ENCODE data around the gene TRAPPC10.

Gene TRAPPC10

DNA sequence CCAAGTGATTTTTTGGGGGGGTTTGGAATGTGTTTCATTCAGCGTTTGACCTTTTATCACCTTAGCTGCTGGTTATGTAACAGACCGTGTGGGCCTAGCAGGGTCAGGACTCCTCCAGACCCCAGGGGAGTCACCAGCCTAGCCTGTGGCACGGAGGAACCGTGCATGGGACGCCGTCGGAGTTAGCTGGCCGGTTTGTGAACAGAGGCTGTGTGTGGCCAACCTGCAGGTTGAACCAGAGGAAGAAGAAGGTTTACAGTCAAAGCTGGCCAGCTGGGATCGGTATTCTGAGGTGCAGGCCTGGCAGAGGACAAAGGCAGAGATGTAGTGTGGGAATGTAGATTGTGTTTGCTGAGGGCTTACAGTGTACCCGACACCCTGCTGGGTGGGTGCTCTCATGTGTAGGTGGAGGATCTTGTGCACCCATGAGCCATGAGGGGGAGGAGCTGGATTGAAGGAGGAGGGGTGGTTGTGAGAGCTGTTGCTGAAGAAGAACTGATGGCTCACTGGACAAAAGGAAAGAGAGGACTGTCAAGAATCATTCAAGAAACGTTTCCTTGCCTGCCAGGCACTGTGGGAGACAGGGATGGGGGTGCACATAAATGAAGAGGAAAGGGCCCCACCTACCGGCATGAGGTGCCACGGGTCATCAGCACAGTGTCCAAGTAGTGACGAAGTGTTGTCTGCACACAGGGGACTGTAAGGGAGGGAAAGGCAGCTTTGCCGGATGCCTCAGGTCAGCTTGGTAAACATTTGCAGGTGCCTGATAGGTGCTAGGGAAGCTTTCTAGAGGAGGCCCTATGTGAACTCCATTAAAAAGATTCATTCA is 55.1 kb downstream of the TRAPPC10 start:
- no peak for DNase-seq

DNA sequence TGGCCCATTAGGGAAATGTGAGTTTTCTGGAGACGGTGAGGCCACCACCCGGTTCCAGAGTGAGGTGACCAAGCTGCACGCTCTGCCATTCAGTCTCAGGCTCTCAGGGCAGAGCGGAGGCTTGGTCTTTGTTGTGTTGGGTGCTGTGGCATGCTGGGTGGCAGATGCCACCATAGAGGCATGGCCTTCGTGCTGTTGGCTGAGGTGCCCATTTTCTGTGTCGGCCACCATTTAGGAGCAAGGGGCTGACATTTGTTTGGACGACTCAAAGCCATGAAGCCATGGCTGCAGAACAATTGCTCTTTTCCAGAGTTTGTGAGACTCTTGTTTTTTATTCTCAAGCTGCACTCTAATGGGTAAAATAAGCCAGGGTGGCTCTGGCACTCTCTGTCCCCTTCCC is 58.3 kb downstream of the TRAPPC10 start:
- no peak for DNase-seq

DNA sequence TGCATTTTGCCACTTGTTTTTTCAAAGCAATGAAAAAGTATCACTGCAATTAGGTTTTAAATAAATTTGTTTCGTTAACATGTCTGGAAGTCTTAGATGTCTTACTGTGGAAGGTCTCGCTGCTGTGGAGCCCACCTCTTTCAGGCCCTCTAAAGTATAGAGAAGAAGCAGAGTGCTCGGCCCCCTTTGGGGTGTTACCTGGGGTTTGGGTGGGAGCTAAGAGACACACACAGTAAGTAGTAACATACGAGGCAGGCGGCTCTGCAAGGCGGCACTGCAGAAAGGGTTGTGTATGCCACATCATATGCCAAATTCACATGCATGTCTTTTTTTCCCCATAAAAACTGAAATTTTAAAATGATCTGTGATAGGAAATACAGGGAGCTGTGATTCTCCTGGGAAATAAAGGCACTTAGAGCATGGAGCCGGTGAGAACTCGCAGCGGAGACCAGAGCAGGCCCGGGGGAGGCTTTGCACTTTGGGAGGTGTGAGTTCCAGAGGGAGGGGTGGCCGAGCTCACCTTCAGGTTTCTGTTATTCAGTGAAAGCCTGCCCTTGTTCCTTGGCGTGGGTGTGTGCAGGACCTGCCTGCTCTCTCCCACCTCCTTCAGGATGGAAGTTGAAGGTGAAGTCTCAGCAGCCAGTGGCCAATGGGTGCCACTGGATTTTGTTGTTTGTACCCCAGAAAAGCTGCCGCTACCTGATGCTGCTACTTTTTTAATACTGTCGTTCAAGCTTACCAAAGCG is 59.4 kb downstream of the TRAPPC10 start:
- no peak for DNase-seq

DNA sequence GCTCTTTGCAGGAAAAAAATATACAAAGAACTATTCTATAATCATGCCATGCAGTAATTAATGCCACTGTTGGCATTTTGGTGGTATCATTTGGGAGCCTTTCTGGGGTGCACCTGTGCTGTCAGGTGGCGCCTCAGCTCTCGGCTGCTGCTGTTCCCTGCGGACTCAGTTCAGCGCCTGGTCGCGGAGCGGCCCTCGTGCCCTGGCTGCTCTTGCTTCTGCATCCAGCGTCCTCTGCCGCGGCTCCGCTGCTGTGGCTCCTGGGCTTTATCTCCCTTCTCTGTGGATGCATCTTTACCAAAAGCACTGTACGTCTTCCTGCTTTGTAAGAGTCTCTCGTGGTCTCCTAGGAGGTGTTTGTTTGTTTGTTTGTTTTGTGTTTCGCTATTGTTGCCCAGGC is 60.0 kb downstream of the TRAPPC10 start:
- DNase-seq = no peak

DNA sequence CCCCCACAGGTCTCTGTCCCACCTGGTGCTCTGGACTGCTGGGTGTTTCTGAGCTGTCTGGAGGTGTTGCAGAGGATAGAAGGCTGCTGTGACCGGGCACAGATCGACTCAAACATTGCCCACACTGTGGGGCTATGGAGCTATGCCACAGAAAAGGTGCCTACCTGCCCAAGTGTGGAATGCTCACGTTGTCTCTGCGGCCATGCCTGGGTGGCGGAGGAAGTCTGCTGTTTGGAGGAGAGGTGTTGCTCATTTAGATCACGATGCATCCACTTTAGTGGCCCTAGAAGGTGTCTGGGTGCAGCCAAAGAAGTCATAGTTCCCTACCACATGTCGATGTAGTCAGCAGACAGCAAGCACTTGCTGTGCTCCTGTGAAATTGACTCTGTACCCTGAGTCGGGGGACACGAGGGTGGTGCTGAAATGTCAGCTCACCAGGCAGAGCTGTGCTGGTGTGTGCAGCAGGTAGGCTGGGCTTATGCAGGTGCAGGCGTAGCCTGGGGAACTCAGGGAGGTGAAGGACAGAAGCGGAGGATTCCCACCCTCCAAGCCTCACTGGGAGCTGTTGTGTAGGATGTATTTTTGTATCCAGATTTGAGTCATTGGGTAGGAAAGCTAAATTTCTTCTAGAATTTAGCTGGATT is 62.3 kb downstream of the TRAPPC10 start:
- DNase-seq = no peak

DNA sequence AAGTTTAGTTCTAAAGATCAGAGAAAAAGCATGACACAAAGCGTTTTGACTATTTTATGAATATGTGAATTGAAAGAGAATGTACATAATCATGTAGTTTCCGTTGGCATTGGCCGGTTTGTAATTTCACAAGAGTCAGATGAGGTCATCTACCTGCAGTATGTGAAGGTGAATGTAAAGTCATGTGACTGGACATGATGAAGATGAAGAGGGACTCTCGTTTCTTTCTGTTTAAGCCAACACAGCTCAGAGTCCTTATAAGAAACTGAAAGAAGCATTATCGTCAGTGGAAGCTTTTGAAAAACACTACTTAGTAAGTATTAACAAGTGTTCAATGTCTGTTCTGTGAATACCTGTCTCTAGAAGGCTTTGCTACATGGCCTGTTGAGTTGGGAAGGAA is 64.2 kb downstream of the TRAPPC10 start:
- no peak for DNase-seq

DNA sequence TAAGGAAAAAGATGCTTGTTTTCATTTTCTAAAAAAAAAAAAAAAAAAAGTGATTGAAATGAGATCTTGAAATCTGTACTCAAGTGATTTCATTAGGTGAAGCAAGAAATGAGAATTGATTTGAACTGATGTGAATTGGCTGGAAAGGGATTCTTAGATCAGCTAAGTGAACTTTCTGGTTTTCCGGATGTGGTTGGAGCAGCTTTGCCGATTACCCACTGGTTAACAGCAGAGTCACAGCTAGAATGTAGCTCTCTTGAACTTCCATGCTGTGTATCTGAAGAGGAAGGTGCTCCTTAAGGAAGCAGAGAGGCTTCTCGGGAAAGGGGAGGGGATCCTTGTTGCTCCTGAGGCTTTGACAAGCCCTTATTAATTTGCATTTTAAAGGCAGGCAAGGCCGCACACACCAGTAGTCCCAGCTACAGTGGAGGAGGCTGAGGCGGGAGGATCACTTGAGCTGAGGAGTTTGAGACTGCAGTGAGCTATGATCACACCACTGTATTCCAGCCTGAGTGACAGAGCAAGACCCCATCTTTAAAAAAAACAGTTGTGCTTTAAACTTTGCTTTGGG is 66.4 kb downstream of the TRAPPC10 start:
- no peak for DNase-seq

DNA sequence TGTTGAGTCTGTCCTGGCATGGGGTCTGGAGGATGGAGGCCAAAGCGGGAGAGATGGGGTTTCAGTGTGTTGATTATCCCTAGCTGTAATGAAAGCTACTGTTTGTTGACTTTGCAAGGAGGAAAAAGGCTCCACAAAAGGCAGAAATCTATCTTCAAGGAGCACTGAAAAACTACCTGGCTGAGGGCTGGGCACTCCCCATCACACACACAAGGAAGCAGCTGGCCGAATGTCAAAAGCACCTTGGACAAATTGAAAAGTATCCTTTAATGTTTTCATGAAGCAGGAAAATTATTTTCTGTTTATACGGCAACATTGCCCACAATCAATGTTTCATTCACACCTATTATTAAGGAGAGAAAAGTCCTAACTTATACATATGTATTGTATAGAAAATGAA is 67.3 kb downstream of the TRAPPC10 start:
- DNase-seq = no peak

DNA sequence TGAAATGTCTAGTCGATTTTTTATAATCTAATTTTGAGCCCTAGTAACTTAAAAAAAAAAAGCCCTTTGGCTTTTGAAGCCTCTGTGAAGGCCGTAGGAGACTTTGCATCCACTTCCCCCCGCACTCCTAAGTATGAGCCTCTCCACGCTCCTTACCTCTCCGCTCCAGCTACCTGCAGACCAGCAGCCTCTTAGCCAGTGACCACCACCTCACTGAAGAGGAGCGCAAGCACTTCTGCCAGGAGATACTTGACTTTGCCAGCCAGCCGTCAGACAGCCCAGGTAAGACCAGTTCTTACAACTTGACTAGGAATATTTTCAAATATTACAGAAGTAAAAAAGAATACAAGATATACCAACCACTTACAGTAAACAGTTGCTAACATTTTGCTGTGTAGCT is 67.7 kb downstream of the TRAPPC10 start:
- no peak for DNase-seq

DNA sequence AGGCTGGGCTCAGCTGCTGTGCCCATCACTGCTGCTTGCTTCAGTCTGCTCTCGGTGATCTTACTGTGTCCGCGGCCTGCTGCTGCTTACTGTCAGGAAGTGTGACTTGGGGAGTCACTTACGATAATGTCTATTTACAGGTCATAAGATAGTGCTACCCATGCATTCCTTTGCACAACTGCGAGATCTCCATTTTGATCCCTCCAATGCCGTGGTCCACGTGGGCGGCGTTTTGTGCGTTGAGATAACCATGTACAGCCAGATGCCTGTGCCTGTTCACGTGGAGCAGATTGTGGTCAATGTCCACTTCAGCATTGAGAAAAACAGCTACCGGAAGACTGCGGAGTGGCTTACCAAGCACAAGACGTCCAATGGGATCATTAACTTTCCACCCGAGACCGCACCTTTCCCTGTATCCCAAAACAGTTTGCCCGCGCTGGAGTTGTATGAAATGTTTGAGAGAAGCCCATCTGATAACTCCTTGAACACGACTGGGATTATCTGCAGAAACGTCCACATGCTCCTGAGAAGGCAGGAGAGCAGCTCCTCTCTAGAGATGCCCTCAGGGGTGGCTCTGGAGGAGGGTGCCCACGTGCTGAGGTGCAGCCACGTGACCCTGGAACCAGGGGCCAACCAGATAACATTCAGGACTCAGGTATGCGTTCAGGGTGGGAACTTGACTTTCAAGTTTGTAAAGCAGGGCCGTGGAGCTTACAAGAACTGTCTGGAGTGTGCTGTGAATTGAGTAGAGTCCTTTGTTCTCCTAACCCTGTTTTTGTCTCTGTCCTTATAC is 70.7 kb downstream of the TRAPPC10 start:
- no peak for DNase-seq

DNA sequence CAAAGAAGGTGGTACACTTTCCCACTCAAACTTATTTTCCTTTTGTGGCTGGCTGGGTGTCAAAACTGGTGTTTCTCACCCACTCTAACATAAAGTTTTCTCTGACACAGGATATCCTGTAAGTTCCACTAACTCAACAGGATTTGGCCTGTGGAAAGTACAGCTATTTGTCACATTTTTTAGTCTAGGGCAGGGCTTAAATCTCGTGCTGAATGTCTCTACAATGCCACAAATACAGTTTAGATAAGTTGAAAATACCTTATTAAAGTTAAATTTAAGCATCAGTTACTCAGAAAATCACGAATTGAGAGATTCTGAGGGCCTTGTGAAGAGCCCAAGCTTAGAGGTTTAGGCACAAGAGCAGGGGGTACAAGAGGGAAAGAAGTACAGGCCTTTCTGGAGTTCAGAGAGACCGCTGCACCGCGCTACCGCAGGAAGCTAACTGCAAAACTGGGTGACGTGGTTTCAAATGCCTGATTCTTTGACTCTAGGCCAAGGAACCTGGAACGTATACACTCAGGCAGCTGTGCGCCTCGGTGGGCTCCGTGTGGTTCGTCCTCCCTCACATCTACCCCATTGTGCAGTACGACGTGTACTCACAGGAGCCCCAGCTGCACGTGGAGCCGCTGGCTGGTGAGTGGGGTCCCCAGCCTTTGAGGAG is 71.7 kb downstream of the TRAPPC10 start:
- no peak for DNase-seq

DNA sequence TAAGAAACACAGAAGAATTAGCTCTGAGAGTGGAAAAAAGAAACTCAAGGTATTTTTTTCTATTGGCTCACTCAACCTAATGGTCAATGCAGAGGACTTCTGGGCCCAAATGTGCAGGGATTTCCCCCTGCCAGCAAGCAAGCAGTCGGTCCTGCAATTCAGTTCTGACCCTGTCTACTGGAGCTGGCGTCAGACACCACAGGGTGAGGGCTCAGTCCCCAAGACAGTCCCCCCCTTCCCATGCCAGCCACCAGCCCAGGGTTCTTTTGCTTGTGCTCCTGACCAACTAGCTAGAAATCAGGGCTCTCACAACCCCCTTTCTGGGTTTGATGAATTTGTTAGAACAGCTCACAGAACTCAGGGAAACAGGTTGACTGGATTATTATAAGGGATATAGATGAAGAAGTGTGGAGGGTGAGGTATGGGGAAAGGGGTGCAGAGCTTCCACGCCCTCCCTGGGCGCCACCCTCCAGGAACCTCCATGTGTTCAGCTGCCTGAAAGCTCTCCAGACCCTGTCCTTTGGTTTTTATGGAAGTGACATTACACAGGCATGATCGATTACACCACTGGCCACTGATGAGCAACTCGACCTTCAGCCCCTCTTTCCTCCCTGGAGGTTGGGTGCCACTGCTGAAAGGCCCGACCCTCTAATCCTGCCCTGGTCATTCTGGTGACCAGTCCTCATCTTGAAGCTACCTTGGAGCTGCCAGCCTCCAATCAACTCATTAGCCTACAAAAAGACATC is 72.6 kb downstream of the TRAPPC10 start:
- DNase-seq = no peak

DNA sequence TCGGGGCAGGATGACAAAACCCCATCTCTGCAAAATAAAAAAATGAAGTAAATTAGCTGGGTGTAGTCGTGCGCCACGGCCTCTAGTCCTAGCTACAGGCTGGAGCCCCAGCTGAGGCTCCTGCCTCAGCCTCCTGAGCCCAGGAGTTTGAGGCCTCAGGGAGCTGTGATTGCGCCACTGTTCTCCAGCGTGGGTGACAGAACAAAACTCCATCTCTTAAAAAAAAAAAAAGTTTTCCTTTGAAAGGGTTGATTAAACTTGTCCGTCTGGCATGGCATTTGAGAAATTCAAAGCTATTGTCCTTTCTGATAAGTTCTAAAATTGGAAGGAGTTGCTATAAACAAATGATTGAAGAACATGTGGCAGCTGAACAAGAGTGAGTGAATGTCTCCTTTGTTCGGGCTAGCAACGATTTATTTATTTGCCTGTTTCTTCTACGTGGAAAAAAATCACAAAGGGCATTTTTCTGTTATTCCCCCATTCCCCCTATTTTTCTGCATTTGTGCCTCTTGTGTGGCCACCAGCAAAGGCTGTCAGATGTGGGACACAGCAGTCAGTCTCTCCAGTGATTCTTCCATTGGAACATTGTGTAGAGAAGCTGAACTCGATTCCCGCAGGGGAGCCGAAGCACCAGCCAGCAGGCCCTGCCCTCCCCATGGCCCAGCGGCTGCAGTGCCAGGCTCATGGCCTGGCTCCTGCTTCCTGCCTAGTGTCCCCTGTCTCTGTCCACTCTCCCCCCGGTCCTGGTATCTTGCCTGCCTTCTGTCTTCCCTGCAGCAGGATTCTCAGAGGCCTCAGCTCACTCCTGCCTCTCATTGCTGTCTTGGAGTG is 73.6 kb downstream of the TRAPPC10 start:
- no peak for DNase-seq

DNA sequence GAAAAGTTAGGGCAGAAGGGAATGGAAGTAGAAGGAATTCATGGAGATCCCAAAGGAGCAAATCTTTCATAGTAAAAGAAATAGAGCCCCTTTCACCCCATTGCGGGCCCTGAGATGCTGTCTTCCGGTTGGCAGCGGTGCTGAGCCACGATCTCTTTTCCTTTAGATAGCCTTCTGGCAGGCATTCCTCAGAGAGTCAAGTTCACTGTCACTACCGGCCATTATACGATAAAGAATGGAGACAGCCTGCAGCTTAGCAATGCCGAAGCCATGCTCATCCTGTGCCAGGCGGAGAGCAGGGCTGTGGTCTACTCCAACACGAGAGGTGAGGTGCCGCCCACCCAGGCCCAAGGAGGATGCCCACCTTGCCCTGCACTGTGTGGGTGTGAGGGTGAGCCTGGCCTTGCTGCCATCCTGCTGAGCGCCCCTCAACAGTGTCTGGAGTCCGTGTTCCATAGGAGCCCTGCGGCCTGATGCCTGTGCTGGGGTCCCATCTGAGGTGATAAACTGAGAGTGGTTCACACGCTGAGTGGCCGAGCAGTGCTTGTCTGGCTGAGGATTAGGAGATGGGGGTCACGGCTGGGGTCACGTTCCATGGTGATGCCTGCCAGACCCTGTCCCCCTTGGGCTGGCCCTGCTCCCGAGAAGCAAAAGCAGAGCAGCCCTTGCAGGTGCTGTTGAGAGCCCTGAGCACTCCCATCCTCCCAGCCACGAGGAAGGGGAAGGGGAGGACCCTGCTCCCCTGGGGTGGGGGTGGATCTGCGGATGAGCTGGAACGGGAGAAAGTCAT is 74.7 kb downstream of the TRAPPC10 start:
- DNase-seq = no peak

DNA sequence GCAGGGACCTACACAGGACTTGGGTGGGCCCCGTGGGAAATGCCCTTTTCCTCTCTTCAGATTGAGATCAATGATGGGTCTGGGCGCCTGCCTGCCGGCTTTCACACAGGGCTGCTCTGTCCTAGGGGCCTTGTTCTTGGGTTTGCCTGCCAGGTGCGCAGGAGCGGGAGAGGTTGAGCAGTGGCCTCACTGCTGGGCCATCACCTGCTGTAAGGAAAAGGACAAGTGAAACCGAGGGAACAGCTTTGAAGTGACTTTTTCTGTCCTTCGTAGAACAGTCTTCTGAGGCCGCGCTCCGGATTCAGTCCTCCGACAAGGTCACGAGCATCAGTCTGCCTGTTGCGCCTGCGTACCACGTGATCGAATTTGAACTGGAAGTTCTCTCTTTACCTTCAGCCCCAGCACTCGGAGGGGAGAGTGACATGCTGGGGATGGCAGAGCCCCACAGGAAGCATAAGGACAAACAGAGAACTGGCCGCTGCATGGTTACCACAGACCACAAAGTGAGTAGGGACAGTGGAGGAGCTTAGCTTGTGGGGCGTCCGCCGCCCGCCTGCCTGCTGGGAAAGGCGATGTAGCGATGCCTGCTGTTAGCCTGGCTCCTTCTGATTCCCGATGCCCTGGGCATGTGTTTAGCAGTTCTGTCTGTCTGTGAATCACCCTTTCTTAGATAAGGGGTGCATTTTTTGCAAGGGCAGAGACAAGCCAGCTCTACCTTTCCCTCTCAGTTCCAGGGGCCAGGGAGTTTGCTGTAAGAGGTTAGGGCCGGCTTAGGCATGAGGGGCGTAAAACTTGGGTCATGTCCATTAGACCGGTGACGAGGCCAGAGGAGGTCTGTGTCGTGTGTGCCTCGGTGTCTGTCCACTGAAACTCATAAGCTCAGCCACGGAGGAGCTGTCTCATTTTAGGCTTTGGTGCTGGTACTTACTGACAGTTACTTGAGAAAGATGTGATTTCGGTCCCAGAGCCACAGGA is 75.6 kb downstream of the TRAPPC10 start:
- no peak for DNase-seq

DNA sequence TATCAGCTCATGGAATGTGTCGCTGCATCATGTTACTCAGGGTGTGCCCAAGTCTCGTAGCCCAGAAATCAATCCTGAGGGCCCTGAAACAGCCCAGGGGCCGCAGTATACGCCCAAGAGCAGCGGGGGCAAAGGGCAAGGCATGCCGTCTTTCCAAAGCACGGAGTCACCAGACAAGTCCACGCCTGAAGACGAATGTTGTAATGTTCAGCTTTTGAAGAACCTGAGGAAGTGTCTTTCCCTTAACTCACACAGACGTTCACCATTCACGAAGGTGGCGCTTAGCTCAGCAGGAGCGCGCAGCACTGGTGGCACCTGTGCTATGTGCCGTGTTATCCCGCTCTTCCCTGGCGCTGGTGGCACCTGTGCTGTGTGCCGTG is 76.3 kb downstream of the TRAPPC10 start:
- no peak for DNase-seq

DNA sequence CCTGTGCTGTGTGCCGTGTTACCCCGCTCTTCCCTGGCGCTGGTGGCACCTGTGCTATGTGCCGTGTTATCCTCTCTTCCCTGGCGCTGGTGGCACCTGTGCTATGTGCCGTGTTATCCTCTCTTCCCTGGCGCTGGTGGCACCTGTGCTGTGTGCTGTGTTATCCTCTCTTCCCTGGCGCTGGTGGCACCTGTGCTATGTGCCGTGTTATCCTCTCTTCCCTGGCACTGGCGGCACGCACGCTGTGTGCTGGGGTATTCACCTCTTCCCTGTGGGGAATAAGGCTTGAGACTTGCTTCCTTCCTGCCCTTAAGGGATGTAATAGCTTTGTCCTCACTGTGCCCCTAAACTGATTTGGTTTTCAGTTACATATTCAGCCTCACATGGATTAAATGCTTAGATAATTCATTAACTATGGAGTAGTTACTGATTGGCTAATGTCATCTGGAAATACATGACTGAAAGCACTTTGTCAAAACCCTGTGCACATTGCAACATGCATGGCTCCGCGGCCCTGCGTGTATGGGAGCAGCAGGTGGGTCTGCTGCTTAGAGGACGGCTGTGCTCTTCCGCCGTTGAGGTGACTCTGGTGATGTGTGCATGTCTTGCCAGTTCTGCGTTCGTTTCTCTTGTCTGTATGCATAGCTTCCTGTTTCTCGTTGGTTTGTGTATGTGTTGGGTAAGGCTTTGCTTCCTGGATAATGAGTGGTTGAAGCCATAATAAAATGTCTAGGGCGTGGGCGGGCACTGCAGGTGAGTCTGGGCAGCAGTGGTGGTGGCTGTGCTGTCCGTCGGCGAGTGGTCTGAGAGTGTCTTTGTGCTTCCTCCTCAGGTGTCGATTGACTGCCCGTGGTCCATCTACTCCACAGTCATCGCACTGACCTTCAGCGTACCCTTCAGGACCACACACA is 77.1 kb downstream of the TRAPPC10 start:
- no peak for DNase-seq
